PC-9 (cell line): ENCODE measurements around the gene RPTOR. TPM values are rescaled to one million over a fixed set of nuclear protein-coding genes. Genes with fewer than 3 reads are reported as not detected.

Experiments
- BruUV-seq: library from RNA; stranded (reverse); fragments of 400-500 nt; replicated peaks from 2 replicates; lab custom pipeline; 2021; lab: Mats Ljungman, UMichigan
- CTCF ChIA-PET: fragments of 300-600 bp; sonication (Branson Sonifier 250); formaldehyde crosslinking; loops from one replicate; lab custom pipeline; 2022; ENCODE audit warnings: antibody characterized with exemption; lab: Charles Lee
- POLR2A ChIA-PET: fragments of 300-600 bp; sonication (Branson Sonifier 250); formaldehyde crosslinking; loops from one replicate; lab custom pipeline; 2022; ENCODE audit warnings: antibody characterized with exemption; ENCODE audit not compliant: unreplicated experiment; lab: Charles Lee
- DNase-seq, 2 experiments: peaks; one replicate each; pipeline versions ENCODE4 v3.0.0 to v3.0.0-alpha.2; 2015 to 2022; ENCODE audit warnings: mixed read lengths in 1 of 2
- H2AFZ ChIP-seq: fragments of 200-600 bp; sonication (generic); 2 replicates; pipeline ENCODE4 v1.8.1; 2017; ENCODE audit warnings: antibody characterized with exemption
- H3F3A ChIP-seq: fragments of 200-600 bp; sonication (generic); 2 replicates; pipeline ENCODE4 v1.8.1; 2017; ENCODE audit warnings: antibody characterized with exemption, mild to moderate bottlenecking, low read depth; ENCODE audit not compliant: insufficient read depth
- H3K27ac ChIP-seq: fragments of 200-600 bp; sonication (generic); 2 replicates; pipeline ENCODE4 v1.6.1; 2016; ENCODE audit warnings: mixed run types
- H3K27me3 ChIP-seq: fragments of 200-600 bp; sonication (generic); 2 replicates; pipeline ENCODE4 v1.6.1; 2016; ENCODE audit warnings: low read depth, mixed run types; ENCODE audit not compliant: insufficient read depth
- H3K36me3 ChIP-seq: fragments of 200-600 bp; sonication (generic); 2 replicates; pipeline ENCODE4 v1.6.1; 2016; ENCODE audit warnings: low read depth, mixed run types
- H3K4me1 ChIP-seq: fragments of 200-600 bp; sonication (generic); replicated peaks from 2 replicates; pipeline ENCODE4 v1.6.1; 2016; ENCODE audit warnings: mixed run types; ENCODE audit not compliant: insufficient read depth
- H3K4me2 ChIP-seq: fragments of 200-600 bp; sonication (generic); 2 replicates; pipeline ENCODE4 v1.6.1; 2017; ENCODE audit warnings: mixed run types
- H3K4me3 ChIP-seq: fragments of 200-600 bp; sonication (generic); 2 replicates; pipeline ENCODE4 v1.6.1; 2016; ENCODE audit warnings: mixed run types
- H3K79me2 ChIP-seq: fragments of 200-600 bp; sonication (generic); 2 replicates; pipeline ENCODE4 v1.6.1; 2017; ENCODE audit warnings: low read depth, mixed run types
- H3K9me2 ChIP-seq: fragments of 200-600 bp; sonication (generic); 2 replicates; pipeline ENCODE4 v1.8.1; 2017; ENCODE audit warnings: mild to moderate bottlenecking; ENCODE audit not compliant: insufficient read depth
- H3K9me3 ChIP-seq: fragments of 200-600 bp; sonication (generic); 2 replicates; pipeline ENCODE4 v1.8.1; 2016; ENCODE audit warnings: low read depth; ENCODE audit not compliant: insufficient read depth
- H4K20me1 ChIP-seq: fragments of 200-600 bp; sonication (generic); 2 replicates; pipeline ENCODE4 v1.8.1; 2017; ENCODE audit not compliant: insufficient read depth
- EZH2 ChIP-seq: fragments of 200-600 bp; sonication (generic); IDR thresholded peaks from 2 replicates; pipeline ENCODE4 v1.8.0; 2017; ENCODE audit warnings: antibody characterized with exemption, low read depth
- intact Hi-C: fragments of 100-400 bp; cut with micrococcal nuclease; formaldehyde crosslinking; loops from one replicate; pipeline ENCODE4 v1.10.0; 2022; ENCODE audit not compliant: unreplicated experiment
- total RNA-seq: library from RNA; stranded (reverse); gene quantifications from 2 replicates; pipeline ENCODE4 v1.2.3, GENCODE V29; 2021
- TF ChIP-seq, protein P1 (sequence below): fragments of 200-600 bp; sonication (generic); conservative IDR thresholded peaks from 2 replicates; pipeline ENCODE4 v1.6.1; 2017; ENCODE audit warnings: mixed run types, antibody characterized with exemption, mild to moderate bottlenecking, moderate library complexity

Gene RPTOR
- total RNA-seq, 1 experiment from 2014 or later, result 50.8 TPM

DNA sequence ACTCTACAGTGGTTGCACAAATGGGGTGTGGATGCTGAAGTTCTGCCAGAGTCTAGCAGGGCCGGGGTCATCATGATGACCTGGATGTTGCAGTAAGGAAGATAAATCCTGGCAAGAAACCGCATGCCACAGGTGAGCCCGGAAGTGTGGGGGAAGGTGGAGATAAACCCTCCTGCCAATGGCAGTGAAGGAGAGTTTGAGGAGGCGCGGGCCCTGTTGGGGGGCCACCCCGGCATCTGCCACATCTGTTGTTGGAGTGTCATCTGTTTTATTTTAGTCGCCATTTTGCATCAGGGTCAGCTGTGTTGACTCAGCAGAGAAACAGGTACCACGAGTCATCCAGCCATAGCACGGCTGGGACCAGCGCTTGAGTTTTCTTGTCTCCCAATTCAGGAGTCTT, 273.2 kb downstream of the RPTOR start:
- H3K36me3 ChIP-seq, result no peaks in the 10 kb centered on the region
- no peaks in the 10 kb centered on the region for H3K79me2 ChIP-seq
- H4K20me1 ChIP-seq, result no peaks in the 10 kb centered on the region
- BruUV-seq, result no TSS peak
- DNase-seq, result peak; percentile 26 to 36
- H3K4me2 ChIP-seq, result no peak overlapping the region
- no peaks in the 10 kb centered on the region for H3K9me2 ChIP-seq
- no peaks in the 10 kb centered on the region for H3K27me3 ChIP-seq
- H3K27ac ChIP-seq, result no peak overlapping the region
- H3K4me3 ChIP-seq, result no peak overlapping the region
- intact Hi-C loops, result no loop called here
- TF ChIP-seq, protein P1, sequence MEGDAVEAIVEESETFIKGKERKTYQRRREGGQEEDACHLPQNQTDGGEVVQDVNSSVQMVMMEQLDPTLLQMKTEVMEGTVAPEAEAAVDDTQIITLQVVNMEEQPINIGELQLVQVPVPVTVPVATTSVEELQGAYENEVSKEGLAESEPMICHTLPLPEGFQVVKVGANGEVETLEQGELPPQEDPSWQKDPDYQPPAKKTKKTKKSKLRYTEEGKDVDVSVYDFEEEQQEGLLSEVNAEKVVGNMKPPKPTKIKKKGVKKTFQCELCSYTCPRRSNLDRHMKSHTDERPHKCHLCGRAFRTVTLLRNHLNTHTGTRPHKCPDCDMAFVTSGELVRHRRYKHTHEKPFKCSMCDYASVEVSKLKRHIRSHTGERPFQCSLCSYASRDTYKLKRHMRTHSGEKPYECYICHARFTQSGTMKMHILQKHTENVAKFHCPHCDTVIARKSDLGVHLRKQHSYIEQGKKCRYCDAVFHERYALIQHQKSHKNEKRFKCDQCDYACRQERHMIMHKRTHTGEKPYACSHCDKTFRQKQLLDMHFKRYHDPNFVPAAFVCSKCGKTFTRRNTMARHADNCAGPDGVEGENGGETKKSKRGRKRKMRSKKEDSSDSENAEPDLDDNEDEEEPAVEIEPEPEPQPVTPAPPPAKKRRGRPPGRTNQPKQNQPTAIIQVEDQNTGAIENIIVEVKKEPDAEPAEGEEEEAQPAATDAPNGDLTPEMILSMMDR, result no peak
- TF ChIP-seq EZH2, result no peak
- no peak overlapping the region for H2AFZ ChIP-seq
- no peaks in the 10 kb centered on the region for H3K9me3 ChIP-seq
- H3K4me1 ChIP-seq, result no peaks in the 10 kb centered on the region; the same call in 1 of the 2 replicates
- POLR2A ChIA-PET, result interaction anchor here (0.6 kb wide), 1 partner anchor 190 kb away, joined by 3 read pairs; no protein-coding TSS in a partner anchor
- no peaks in the 10 kb centered on the region for H3F3A ChIP-seq
- CTCF ChIA-PET, result no interaction called here

DNA sequence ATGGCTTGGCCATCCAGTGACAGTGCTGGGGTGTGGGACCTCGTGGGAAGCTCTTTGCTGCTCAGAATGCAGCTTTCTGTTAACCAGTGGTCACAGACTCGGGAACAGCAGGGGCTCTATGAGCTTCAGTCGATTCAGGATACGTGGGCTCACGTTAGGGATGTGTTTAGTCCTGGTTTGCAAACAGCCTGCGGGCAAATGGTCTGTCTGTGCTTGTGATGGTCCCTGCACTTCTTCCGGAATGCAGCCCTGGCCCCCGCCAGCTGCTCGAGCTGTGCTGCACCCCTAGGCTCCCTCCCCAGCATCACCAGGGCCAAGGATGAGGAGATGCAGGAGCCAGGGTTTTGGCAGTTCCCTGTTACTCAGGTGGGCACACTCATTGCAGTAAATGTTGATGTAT, 274.2 kb downstream of the RPTOR start:
- BruUV-seq, result no TSS peak
- CTCF ChIA-PET, result no interaction called here
- POLR2A ChIA-PET, result no interaction called here
- H2AFZ ChIP-seq, result no peak overlapping the region
- H3K27ac ChIP-seq, result no peak overlapping the region
- no peaks in the 10 kb centered on the region for H3K27me3 ChIP-seq
- no peak overlapping the region for H3K4me3 ChIP-seq
- intact Hi-C loops, result no loop called here
- H3K36me3 ChIP-seq, result no peaks in the 10 kb centered on the region
- no peaks in the 10 kb centered on the region for H3K9me2 ChIP-seq
- no peaks in the 10 kb centered on the region for H4K20me1 ChIP-seq
- no peaks in the 10 kb centered on the region for H3K9me3 ChIP-seq
- no peaks in the 10 kb centered on the region for H3K79me2 ChIP-seq
- no peak for TF ChIP-seq EZH2
- TF ChIP-seq, protein P1, result no peak
- no peak overlapping the region for H3K4me2 ChIP-seq
- no peak for DNase-seq
- H3K4me1 ChIP-seq, result no peaks in the 10 kb centered on the region; the same call in 1 of the 2 replicates
- H3F3A ChIP-seq, result no peaks in the 10 kb centered on the region

DNA sequence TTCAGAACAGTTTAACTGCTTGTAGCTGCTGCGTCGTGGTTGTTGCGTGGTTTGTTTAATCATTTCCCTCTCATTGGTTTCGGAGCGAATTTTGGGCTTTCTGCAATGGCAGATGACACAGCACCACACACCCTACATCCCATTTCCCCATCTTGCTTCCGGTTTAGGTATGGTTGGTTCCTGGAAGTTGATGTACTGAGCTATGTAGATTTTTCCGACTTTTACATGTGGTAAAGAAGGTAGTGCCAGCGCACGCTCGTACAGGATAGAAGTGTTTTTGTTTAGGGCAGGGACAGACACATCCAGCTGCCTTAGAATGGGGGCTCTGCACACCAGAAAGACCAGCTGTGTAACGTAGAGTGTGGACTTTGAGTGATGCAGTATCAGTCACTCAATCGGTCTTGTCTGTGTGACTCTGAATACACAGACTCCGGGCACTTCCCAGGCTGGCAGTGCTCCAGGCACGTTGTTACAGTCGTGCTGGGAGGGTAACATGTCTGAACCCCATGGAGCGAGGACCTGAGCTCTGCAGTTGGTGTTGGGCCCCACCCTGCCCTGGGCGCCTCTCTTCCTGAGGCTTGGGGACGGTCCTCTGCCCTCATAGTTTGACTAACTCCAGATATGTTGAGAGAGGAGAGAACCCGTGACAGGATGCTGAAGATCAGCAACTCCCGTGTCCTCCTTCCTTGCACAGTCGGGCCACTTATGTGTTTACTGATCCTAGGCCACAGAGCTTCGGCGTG, 275.0 kb downstream of the RPTOR start:
- DNase-seq, result no peak
- POLR2A ChIA-PET, result no interaction called here

More for the DNA sequence above, 275.0 kb downstream of the RPTOR start:
- Histone ChIP-seq H3K4me1 (no peaks in the 10 kb centered on the region; the same call in 1 of the 2 replicates), H3K27ac (no peak overlapping the region), H3K79me2 (no peaks in the 10 kb centered on the region), H4K20me1 (no peaks in the 10 kb centered on the region), H3K36me3 (no peaks in the 10 kb centered on the region), H3K9me2 (no peaks in the 10 kb centered on the region), H3K27me3 (no peaks in the 10 kb centered on the region), H3K4me2 (no peak overlapping the region), H3F3A (no peaks in the 10 kb centered on the region), H2AFZ (no peak overlapping the region), H3K4me3 (no peak overlapping the region), H3K9me3 (no peaks in the 10 kb centered on the region)
- CTCF ChIA-PET, result no interaction called here
- TF ChIP-seq, protein P1, result no peak
- TF ChIP-seq EZH2, result no peak
- intact Hi-C loops, result no loop called here
- no TSS peak for BruUV-seq
